Keratinocyte (primary cell): ENCODE results near the gene NAP1L4.

Experiments used
- EZH2 ChIP-seq: IDR thresholded peaks from one replicate; pipeline ENCODE4 v1.6.1; 2012; ENCODE audit warnings: inconsistent platforms, mild to moderate bottlenecking, low read length, moderate library complexity
- TF ChIP-seq, protein P1 (sequence below), 3 experiments: IDR thresholded peaks in 1 of 3; conservative IDR thresholded peaks in 1 of 3; optimal IDR thresholded peaks in 1 of 3; 2 replicates in 2 of 3; 3 replicates in 1 of 3; pipeline versions ENCODE3 to v1.5.1; 2011; ENCODE audit warnings: low read length in 3 of 3, mild to moderate bottlenecking in 3 of 3, moderate library complexity in 2 of 3, control low read depth in 1 of 3, inconsistent platforms in 1 of 3; ENCODE audit not compliant: insufficient read depth in 2 of 3; ENCODE audit errors: extremely low read depth in 1 of 3

DNA sequence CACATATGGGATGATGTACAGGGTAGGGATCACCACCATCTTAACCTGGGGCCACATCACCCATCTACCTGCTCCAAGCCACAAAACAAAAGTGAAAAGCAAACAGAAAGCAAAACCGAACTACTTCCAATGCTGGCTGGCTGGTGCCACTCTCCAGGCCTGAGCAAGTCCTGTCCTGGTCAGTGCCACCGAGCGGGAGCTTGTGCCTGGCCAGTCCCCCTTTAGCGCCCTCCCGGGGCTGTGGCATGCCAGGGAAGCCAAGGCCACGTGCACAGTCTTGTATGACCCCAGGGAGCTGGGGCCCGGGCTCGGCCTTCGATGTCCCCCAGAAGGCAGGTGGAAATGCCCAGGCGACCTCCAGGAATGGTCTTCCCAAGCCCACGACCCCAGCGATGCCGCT lies 17.9 kb upstream of the NAP1L4 start:
- TF ChIP-seq, protein P1, sequence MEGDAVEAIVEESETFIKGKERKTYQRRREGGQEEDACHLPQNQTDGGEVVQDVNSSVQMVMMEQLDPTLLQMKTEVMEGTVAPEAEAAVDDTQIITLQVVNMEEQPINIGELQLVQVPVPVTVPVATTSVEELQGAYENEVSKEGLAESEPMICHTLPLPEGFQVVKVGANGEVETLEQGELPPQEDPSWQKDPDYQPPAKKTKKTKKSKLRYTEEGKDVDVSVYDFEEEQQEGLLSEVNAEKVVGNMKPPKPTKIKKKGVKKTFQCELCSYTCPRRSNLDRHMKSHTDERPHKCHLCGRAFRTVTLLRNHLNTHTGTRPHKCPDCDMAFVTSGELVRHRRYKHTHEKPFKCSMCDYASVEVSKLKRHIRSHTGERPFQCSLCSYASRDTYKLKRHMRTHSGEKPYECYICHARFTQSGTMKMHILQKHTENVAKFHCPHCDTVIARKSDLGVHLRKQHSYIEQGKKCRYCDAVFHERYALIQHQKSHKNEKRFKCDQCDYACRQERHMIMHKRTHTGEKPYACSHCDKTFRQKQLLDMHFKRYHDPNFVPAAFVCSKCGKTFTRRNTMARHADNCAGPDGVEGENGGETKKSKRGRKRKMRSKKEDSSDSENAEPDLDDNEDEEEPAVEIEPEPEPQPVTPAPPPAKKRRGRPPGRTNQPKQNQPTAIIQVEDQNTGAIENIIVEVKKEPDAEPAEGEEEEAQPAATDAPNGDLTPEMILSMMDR (optimal IDR thresholded peaks at IDR 0.05 in 1 of 3, IDR thresholded peaks at IDR 0.05 in 1 of 3, conservative IDR thresholded peaks at IDR 0.05 in 1 of 3; ENCODE audit: extremely low read depth in 1 of 3, insufficient read depth in 2 of 3, low read length in 3 of 3) = no peak
- no peak for TF ChIP-seq EZH2
